ENCODE data around the gene CLDN7. TPM values are rescaled to one million over a fixed set of nuclear protein-coding genes. Genes with fewer than 3 reads are reported as not detected.
A peak's percentile ranks its signal among the peaks of the same experiment; 100 is the strongest.
"Not testable (repeated sequence)": the region's sequence is repeated elsewhere in the genome, so short reads cannot be mapped to it uniquely, and the experiment has no call there.

CLDN7 gene
- total RNA-seq, 2 donors from 2014 or later = 0.78 to 1.2 TPM

GRCh38 chr17:7256766-7257456, 5.4 kb downstream of the CLDN7 start:
- H3K4me3 Mint-ChIP-seq = peak overlapping the region; percentile 52
- no peaks in the 10 kb centered on the region for H3K9me3 ChIP-seq (ENCODE audit: control insufficient read depth, low read length, poor library complexity, severe bottlenecking)
- H3K4me1 Mint-ChIP-seq = peaks cover 14% of the 10 kb centered on the region
- H3K27ac Mint-ChIP-seq = peak overlapping the region; percentile 56
- ATAC-seq (no peak), DNase-seq (no peak)
- H3K27me3 Mint-ChIP-seq = no peaks in the 10 kb centered on the region
- peaks cover 12% of the 10 kb centered on the region for H3K36me3 Mint-ChIP-seq (ENCODE audit: low read depth)

GRCh38 chr17:7254511-7254910, 7.8 kb downstream of the CLDN7 start:
- Mint-ChIP-seq H3K4me3 (peak overlapping the region; percentile 39), H3K27me3 (no peaks in the 10 kb centered on the region), H3K4me1 (peaks cover 24% of the 10 kb centered on the region), H3K36me3 (ENCODE audit: low read depth) (peaks cover 12% of the 10 kb centered on the region), H3K27ac (no peak overlapping the region)
- DNase-seq = no peak
- ATAC-seq = no peak
- H3K9me3 ChIP-seq (ENCODE audit: control insufficient read depth, low read length, poor library complexity, severe bottlenecking) = no peaks in the 10 kb centered on the region

GRCh38 chr17:7253082-7253481, 9.2 kb downstream of the CLDN7 start:
- Mint-ChIP-seq H3K36me3 (ENCODE audit: low read depth) (peaks cover 12% of the 10 kb centered on the region), H3K4me3 (peak overlapping the region; percentile 95), H3K27me3 (no peaks in the 10 kb centered on the region), H3K27ac (peak overlapping the region; percentile 98), H3K4me1 (peaks cover 33% of the 10 kb centered on the region)
- no peaks in the 10 kb centered on the region for H3K9me3 ChIP-seq (ENCODE audit: control insufficient read depth, low read length, poor library complexity, severe bottlenecking)
- no peak for DNase-seq
- no peak for ATAC-seq

DNA sequence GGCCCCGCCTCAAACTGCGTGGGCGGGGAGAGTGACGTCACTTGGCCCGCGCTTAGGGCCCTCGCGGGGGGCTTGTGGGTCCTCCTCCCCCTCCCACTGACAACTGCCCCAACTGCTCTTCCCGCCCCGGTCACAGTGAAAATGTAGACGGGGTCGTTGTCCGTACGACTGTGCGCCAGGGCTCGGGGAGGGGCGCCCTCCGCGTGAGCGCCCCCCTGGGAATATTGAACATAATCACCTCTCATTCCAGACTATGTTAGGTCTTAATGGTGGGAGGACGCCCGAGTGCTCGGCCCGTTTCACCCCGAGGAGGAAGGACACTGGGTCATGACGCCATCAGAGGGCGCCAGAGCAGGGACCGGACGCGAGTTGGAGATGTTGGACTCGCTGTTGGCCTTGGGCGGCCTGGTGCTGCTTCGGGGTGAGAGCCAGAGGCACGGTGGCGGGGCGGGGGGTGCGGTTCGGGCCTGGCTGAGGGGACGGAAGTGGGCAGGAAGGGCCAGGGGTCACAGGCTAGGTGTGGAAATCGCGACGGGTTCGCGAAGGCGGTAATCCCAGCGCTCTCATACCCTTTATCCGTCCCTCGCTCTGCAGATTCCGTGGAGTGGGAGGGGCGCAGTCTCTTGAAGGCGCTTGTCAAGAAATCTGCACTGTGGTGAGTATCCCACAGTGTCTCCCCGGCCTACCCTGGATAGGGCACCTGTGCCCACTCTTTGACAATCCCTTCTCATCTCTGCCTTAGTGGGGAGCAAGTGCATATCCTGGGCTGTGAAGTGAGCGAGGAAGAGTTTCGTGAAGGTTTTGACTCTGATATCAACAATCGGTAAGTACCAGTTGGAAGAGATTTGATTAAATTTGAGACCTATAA, 9.9 kb downstream of the CLDN7 start, which contains the start of gene ELP5:
TSS of gene ELP5 (plus strand) at position 40 of the 868 bp plus-strand sequence. CDS start at position 376, 336 bp downstream.
- H3K9me3 ChIP-seq (ENCODE audit: control insufficient read depth, low read length, poor library complexity, severe bottlenecking) = no peaks in the 10 kb centered on the region
- Mint-ChIP-seq H3K36me3 (ENCODE audit: low read depth) (peaks cover 12% of the 10 kb centered on the region), H3K27me3 (no peaks in the 10 kb centered on the region), H3K27ac (peak within 1 kb of the TSS; percentile 98), H3K4me1 (peaks cover 33% of the 10 kb centered on the region), H3K4me3 (peak within 1 kb of the TSS; percentile 95)
- DNase-seq (peak; percentile 73 to 76 (median 75)), ATAC-seq (peak; percentile 59)

DNA sequence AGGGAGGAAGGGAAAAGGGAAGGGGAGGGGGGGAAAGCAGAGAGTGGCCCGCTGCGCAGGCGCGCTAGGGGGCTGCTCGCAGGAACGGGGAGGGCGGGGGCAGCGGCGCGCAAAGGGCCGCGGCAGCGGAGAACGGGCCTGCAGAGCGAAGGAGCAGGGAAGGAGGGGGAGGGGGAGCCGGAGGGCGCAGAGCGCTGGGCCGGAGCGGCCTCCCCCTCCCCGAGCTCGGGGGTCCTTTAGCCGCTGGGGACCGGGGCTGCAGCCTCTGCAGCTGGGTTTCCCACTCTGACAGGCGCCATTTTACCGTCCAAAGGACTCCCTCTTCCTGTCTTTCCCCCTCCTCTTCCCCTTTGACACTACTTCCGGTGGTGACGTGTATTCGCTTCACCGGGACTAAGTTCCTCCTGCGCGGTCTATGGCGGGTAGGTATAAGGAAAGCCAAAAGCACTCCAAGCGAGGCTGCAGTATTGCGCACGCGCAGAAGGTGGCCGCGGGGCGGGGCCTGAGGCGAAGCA, 10.6 kb downstream of the CLDN7 start, which contains the start of gene CTDNEP1:
TSS of gene CTDNEP1 (minus strand) at position 74 of the 515 bp plus-strand sequence. CDS start 438 bp downstream, outside the sequence.
- ATAC-seq = peak; percentile 88
- peak within 1 kb of the TSS; percentile 95 for H3K4me3 Mint-ChIP-seq
- H3K27ac Mint-ChIP-seq = peak within 1 kb of the TSS; percentile 98
- DNase-seq = peak; percentile 95 to 99 (median 96)
- peaks cover 10% of the 10 kb centered on the region for H3K36me3 Mint-ChIP-seq (ENCODE audit: low read depth)
- H3K9me3 ChIP-seq (ENCODE audit: control insufficient read depth, low read length, poor library complexity, severe bottlenecking) = no peaks in the 10 kb centered on the region
- H3K27me3 Mint-ChIP-seq = no peaks in the 10 kb centered on the region
- peaks cover 33% of the 10 kb centered on the region for H3K4me1 Mint-ChIP-seq

GRCh38 chr17:7250695-7251627, 11.3 kb downstream of the CLDN7 start:
- ATAC-seq (peak; percentile 20), DNase-seq (peak in 2 of 3 donors; percentile 18 to 31)
- peaks cover 15% of the 10 kb centered on the region for H3K36me3 Mint-ChIP-seq (ENCODE audit: low read depth)
- H3K9me3 ChIP-seq (ENCODE audit: control insufficient read depth, low read length, poor library complexity, severe bottlenecking) = no peaks in the 10 kb centered on the region
- no peaks in the 10 kb centered on the region for H3K27me3 Mint-ChIP-seq
- H3K4me1 Mint-ChIP-seq = peaks cover 33% of the 10 kb centered on the region
- peak overlapping the region; percentile 98 for H3K27ac Mint-ChIP-seq
- peak overlapping the region; percentile 95 for H3K4me3 Mint-ChIP-seq

- H3K4me1 Mint-ChIP-seq = peaks cover 33% of the 10 kb centered on the region
- no peaks in the 10 kb centered on the region for H3K9me3 ChIP-seq (ENCODE audit: control insufficient read depth, low read length, poor library complexity, severe bottlenecking)
- peak overlapping the region; percentile 98 for H3K27ac Mint-ChIP-seq
- H3K36me3 Mint-ChIP-seq (ENCODE audit: low read depth) = peaks cover 15% of the 10 kb centered on the region
- peak overlapping the region; percentile 95 for H3K4me3 Mint-ChIP-seq
- DNase-seq = no peak
- ATAC-seq = no peak
- H3K27me3 Mint-ChIP-seq = no peaks in the 10 kb centered on the region
Observed at GRCh38 chr17:7249830-7250229, 12.4 kb downstream of the CLDN7 start.

GRCh38 chr17:7249214-7249613, 13.1 kb downstream of the CLDN7 start:
- H3K27ac Mint-ChIP-seq = peak overlapping the region; percentile 98
- ATAC-seq (no peak), DNase-seq (no peak)
- H3K4me3 Mint-ChIP-seq = peak overlapping the region; percentile 81
- peaks cover 12% of the 10 kb centered on the region for H3K36me3 Mint-ChIP-seq (ENCODE audit: low read depth)
- no peaks in the 10 kb centered on the region for H3K9me3 ChIP-seq (ENCODE audit: control insufficient read depth, low read length, poor library complexity, severe bottlenecking)
- peaks cover 33% of the 10 kb centered on the region for H3K4me1 Mint-ChIP-seq
- no peaks in the 10 kb centered on the region for H3K27me3 Mint-ChIP-seq

DNA sequence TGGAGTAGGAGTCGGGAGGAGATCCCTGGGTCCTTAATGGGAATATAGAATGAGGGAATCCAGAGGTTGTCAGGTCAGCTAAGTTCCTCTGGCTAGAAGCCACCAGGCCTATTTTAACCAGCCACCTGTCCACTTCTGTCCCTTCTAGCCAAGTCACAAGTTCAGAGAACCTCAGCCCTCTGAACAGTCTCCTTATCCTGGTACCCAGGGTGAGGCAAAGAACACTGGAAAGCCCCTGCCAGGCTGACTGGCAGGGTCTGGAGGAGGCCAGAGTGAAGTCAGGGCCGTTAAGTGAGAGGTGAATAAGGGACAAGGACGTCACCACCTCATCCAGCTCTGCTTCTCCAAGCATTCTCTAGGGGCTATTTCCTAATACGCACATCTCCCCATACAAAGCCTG, 13.5 kb downstream of the CLDN7 start:
- peaks cover 12% of the 10 kb centered on the region for H3K36me3 Mint-ChIP-seq (ENCODE audit: low read depth)
- ATAC-seq = no peak
- no peaks in the 10 kb centered on the region for H3K27me3 Mint-ChIP-seq
- peak overlapping the region; percentile 81 for H3K4me3 Mint-ChIP-seq
- H3K4me1 Mint-ChIP-seq = peaks cover 31% of the 10 kb centered on the region
- peak overlapping the region; percentile 98 for H3K27ac Mint-ChIP-seq
- no peak for DNase-seq
- no peaks in the 10 kb centered on the region for H3K9me3 ChIP-seq (ENCODE audit: control insufficient read depth, low read length, poor library complexity, severe bottlenecking)

GRCh38 chr17:7246779-7247178, 15.5 kb downstream of the CLDN7 start:
- H3K27me3 Mint-ChIP-seq = no peaks in the 10 kb centered on the region
- no peaks in the 10 kb centered on the region for H3K9me3 ChIP-seq (ENCODE audit: control insufficient read depth, low read length, poor library complexity, severe bottlenecking)
- H3K4me1 Mint-ChIP-seq = peaks cover 32% of the 10 kb centered on the region
- no peak overlapping the region for H3K4me3 Mint-ChIP-seq
- peaks cover 8% of the 10 kb centered on the region for H3K36me3 Mint-ChIP-seq (ENCODE audit: low read depth)
- H3K27ac Mint-ChIP-seq = peak overlapping the region; percentile 57
- no peak for ATAC-seq
- no peak for DNase-seq

DNA sequence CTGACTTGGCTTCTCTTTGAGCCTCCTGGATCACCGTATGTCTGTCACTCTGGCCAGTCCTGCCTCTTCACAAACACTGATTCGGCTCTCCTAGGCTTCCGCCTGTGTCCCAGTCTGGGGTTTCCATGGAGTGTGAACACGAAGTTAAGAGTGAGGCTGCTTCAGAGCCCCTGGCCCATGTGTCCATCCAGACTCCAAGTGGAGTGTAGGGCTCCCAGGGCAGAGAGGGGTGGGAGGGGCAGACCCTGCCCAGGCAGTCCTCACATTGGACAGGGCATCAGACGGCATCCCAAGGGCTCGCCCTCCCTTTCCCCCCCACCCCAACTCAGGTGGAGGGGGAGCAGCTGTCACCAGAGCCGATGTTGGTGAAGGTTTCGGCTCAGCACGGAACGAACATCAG, 18.4 kb downstream of the CLDN7 start:
- not testable (repeated sequence) for DNase-seq; H3K36me3 Mint-ChIP-seq (ENCODE audit: low read depth); H3K27me3 Mint-ChIP-seq; ATAC-seq; H3K9me3 ChIP-seq (ENCODE audit: control insufficient read depth, low read length, poor library complexity, severe bottlenecking); H3K4me3 Mint-ChIP-seq
- peaks cover 34% of the 10 kb centered on the region for H3K4me1 Mint-ChIP-seq
- peak overlapping the region; percentile 100 for H3K27ac Mint-ChIP-seq

- H3K27me3 Mint-ChIP-seq = no peaks in the 10 kb centered on the region
- peak overlapping the region; percentile 100 for H3K27ac Mint-ChIP-seq
- no peaks in the 10 kb centered on the region for H3K9me3 ChIP-seq (ENCODE audit: control insufficient read depth, low read length, poor library complexity, severe bottlenecking)
- peaks cover 8% of the 10 kb centered on the region for H3K36me3 Mint-ChIP-seq (ENCODE audit: low read depth)
- H3K4me1 Mint-ChIP-seq = peaks cover 33% of the 10 kb centered on the region
- no peak for DNase-seq
- H3K4me3 Mint-ChIP-seq = peak overlapping the region; percentile 99
- no peak for ATAC-seq
Observed at GRCh38 chr17:7243453-7243729, 18.9 kb downstream of the CLDN7 start.
